GM21786 (cell line): ENCODE measurements around the gene RASGRF1.
"Not testable (repeated sequence)": the region's sequence is repeated elsewhere in the genome, so short reads cannot be mapped to it uniquely, and the experiment has no call there.

Experiments
- ATAC-seq: cut with Tn5 transposase; IDR thresholded peaks from one replicate; pipeline ENCODE4 v1.9.1; 2021; ENCODE audit not compliant: unreplicated experiment

Gene RASGRF1

DNA sequence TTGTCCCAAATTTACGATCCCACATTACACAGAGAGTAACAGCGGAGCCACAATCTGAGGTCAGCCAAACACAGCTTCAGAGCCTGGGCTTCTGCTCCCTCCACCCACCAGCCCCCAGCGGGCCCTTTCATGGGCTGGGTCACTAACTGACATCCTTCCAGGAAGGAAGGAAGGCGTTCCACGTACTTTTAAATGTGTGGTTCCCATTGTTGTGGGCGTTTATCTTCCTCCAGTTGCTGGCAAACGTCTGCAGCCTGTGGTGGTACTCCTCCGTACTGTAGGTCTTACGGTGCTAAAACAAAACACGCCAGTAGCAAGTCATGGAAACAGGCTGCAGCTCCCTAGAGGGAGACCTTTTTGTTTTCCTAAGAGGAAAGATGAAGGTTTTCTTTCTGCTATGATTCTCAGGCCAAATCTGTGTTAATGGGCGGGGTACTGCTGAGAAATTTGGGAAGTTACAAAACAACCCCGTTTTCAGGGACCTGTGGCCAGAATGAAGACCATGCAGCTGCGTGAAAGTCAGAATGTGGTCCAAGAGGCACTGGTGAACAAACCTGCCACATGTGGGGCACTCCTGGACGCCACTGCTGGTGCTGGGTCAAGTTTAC is 153.3 kb downstream of the RASGRF1 start:
- no peak for ATAC-seq

DNA sequence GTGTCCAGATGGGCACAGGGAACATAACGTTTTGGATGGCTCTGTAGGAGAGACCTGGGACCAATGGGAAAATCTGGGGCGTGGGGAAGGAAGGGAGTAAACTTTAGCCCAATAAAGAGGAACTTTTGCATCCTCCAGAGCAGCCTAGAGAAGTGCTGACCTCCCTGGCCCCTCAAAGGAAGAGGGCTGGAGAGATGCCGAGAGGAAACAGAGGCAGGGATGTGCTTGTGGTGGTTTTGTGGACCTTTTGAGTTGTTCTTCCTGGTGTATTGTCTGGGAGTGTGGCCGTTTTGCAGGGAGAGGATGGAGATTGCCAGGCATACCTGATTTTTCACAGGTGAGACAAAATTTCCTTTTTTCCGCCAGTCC is 155.9 kb downstream of the RASGRF1 start:
- ATAC-seq = no peak

DNA sequence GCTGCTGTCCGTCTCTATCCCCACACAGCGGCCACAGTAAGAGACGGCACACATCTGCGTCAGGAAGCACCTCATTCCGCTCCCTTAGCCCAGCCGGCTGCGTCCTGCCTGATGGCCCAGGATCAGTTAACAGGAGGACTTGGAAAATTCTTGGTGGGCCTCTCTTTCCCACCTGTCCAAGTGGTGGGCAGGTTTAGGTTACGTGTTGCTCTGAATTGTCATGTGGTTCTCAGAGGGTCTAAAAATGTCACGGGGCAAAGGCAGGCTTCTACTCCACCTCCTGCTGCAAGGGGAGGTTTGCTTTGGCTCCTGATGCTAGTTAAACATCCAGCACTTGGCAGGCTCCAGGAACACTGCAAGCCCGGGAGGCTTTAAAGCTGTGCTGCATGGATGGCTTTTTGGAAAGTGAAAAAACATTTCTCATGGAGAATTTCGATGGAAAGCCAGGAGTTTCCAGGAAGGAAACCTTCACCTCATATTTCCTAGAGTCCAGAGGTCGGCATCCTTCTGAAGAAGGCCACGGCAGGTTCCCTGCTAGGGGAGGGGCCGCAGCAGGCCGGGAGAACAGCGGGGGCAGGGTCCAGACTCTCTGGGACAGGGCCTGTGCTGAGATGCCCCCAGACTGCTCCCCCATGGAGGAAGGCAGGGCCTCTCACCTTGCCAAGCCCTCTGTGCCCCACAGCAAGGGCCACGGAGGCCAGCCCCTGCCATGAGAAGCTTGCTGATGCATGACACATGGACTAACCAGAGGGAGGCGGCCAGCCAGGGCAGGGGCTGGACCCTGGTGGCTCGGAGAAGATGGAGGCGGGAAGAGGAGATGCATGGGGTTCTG is 156.5 kb downstream of the RASGRF1 start:
- ATAC-seq = no peak

- no peak for ATAC-seq
Measured at GRCh38 chr15:78933187-78933822, 157.3 kb downstream of the RASGRF1 start.

DNA sequence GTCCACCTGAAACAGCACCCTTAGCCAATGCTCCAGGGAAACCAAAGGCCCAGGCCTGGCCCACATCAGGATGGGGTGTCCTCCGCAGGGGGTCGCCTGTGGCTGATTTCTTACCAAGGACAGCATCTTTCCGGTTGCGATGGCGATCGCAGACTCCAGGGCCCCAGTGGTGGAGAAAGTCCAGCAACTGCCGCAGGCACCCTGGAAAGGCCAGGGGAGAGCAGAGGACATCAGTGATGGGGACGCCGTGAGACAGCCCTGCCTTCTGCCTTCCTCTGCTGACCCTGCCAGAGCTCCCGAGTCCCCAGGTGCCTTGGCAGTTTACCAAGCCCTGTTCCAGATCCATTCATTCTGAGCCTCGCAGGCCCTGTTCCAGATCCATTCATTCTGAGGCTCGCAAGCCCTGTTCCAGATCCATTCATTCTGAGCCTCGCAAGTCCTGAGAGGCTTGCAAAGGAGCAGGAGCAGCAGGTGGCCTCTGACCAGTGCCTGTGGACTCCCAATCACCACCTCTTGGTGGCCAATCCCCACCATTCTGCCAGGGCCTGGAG is 158.2 kb downstream of the RASGRF1 start:
- ATAC-seq = no peak

- ATAC-seq = no peak
Measured at GRCh38 chr15:78931439-78932257, 158.9 kb downstream of the RASGRF1 start.

- ATAC-seq = no peak
Measured at GRCh38 chr15:78930577-78931388, 159.8 kb downstream of the RASGRF1 start.

DNA sequence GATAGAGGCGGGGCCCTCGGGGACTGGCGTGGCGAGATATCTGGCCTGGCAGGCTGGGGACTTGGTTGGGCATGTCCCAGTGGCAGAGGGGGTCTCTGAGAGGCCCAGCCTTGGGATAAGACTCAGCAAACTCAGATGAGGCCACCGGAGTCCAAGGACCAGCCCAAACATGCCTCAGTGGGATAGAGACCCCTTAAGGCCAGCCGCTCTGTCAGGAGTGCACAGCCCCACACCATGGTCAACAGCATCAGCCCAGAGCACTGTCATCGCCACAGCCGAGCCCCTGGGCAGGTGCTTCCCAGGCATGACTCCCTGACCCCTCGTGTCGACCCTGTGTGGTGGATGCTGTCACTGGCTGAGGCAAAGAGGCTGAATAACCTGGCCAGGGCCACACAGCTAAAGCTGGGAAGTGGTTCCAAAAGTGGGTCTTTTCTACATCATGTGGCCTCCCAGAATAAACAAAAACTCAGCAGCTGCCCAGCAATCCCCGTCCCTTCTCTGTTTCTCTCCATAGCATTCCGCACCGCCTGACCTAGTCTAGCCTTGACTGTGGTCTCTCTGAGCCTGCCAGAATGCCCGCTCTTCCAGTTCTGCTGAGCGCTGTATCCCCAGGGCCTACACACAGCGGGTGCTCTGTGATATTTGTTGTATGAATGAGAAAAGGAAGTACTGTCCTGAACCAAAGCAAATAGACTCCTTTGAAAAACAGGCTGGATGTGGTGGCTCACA is 160.9 kb downstream of the RASGRF1 start:
- ATAC-seq = no peak

DNA sequence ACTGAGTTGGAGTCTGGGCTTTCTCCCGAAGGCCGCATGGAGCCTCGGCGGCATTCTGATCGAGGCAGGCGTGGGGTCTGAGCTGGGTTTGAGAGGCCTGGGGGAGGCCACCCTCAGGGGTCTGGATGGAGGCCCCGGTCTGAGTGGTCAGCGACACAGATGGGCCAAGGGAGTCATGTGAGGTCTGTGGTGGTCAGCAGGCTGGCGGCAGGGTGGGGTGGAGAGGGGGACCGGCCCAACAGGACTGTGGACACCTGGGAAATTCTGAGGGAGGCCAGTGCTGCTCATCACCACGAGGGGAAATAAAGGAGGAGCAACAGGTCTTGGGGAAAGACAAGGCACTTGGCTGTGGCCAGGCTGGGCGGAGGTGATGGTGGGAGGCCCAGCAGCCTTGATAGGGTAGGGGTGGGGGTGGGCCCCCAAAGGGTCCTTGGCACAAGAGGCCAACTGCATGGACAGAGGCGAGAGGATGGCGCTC is 161.9 kb downstream of the RASGRF1 start:
- ATAC-seq = no peak

- not testable (repeated sequence) for ATAC-seq
Measured at GRCh38 chr15:78928176-78928575, 162.4 kb downstream of the RASGRF1 start.

DNA sequence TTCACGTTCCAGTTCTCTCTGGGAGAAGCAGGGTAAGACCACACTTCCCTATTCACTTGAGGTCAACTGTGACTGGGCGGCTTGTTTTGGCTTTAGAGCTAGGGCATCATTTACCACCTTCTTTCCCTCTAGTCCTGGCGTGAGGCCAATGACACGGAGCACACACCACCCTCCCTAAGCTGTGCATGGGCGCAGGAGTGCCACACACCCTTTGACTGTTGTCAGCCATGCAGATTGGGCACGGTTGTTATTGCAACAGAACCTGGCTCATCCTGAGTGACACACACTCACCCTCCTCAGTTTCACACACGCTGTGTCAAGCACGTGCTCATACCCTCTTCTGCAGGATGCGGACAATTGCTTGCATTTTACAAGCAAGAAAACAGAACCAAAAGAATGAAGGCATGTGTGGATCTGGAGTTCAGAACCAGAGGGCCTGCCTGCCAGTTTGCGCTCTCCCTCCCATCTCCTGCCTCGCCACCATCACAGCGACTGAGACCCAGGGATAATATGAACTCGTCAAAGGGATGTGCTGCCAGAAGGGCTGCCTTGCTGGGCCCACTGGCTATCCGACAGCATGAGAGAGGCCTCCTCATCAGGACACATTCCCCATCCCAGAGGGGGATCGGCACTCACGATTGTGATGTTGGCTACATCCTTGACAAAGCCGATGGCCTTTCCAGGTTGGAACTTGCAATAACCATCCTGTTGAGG is 163.3 kb downstream of the RASGRF1 start:
- ATAC-seq = no peak

DNA sequence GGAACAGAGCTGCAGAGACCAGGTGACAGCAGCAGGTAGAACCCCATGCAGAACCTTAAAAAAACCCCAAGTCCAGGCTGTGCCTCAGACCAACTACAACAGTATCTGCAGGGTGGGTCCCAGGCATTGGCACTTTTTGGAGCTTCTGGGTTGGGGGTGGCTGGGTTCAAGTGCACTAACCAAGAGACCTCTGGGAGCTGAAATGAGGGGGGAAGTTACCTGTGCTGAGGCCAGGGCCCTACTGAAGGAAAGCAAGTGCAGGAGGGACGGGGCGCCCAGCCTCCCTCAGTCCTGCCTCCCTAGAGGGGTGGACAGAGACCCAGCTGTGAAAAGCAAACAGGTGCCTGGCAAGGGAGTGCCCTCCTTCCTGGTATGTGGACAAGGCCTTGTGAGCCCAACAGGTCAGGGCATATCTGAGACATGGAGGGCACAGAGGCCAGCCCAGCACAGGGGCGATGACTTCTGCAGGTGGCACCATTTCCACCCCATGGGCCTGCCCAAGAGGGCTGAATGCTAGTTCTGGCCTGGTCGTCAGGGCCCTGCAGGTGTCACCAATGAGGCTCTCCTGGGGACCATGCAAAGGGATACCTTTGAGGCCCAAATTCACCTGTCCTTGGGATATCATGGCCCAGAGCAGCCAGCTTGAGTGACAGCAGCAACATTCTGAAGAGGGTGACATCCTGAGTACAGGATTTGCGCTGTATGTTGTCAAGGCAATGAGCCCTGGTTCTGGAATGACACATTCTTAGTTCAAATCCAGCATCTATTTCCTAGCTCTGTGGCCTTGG is 164.4 kb downstream of the RASGRF1 start:
- ATAC-seq = no peak

DNA sequence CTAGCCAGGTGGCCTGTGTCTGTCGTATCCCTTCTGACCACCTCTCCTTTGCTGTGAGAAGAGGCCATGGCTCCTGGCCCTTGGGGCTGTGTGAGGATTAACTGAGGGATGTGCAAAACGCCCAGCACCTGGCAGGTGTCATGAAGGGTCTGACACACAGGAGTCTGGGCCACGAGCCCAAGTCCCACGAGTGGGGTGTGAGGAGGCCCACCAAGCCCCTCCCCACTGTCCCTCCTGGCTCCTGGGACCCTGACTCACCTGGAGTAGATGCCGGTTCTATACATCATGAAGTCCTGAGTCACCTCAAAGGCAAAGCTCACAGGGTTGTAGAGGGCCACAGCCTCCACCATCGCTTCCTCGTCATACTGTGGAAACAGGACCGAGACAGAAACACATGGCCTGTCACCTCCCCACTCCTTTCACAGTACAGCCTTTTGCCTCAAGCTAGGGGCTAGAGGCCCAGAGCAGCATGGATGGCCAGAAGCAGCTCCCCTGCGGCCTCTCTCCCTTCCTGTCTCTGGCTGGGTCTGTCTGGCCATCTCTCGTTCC is 165.4 kb downstream of the RASGRF1 start:
- no peak for ATAC-seq

GRCh38 chr15:78923480-78924360 is 166.9 kb downstream of the RASGRF1 start:
- no peak for ATAC-seq

- no peak for ATAC-seq
Measured at GRCh38 chr15:78923015-78923414, 167.6 kb downstream of the RASGRF1 start.

GRCh38 chr15:78922527-78922926 is 168.1 kb downstream of the RASGRF1 start:
- no peak for ATAC-seq

DNA sequence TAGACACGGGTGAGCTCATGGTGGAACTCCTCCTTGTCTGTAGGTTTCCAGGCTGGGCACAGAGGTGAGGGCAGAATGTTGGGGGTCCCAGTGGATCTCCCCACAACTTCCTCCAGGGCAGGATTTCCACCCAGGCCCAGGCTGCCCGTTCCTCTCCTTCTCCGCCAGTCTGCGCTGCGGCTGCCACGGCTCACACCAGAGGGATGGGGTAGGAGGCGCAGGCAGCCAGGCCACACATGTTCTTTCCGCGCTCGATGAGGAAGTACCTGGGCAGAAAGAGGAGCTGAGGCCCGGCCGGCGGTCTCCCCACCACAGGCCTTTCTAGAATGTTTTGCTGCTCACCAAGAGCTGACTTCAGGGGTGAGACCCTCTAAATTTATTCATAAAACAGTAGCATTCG is 168.6 kb downstream of the RASGRF1 start:
- no peak for ATAC-seq
